C4-2B (cell line): Measurements from ENCODE around the gene SMIM11.

Experiments used
- CTCF ChIP-seq: fragments of 450-650 bp; conservative IDR thresholded peaks from 2 replicates; pipeline ENCODE4 v1.5.1; 2017; ENCODE audit warnings: mild to moderate bottlenecking
- ZFX ChIP-seq: fragments of 450-650 bp; IDR thresholded peaks from 2 replicates; pipeline ENCODE4 v1.6.1; 2017

GRCh38 chr21:34336245-34336644 lies 39.1 kb upstream of the SMIM11 start:
- no peak for TF ChIP-seq CTCF
- no peak for TF ChIP-seq ZFX
